ENCODE data around the gene ENKD1. TPM values are rescaled to one million over a fixed set of nuclear protein-coding genes. Genes with fewer than 3 reads are reported as not detected.
A peak's percentile ranks its signal among the peaks of the same experiment; 100 is the strongest.
"Not testable (repeated sequence)": the region's sequence is repeated elsewhere in the genome, so short reads cannot be mapped to it uniquely, and the experiment has no call there.

Gene ENKD1
- total and polyA plus RNA-seq, 2 donors (not counting 1 experiment from before 2014, with no cell fraction given), result 13.3 to 14.3 TPM

DNA sequence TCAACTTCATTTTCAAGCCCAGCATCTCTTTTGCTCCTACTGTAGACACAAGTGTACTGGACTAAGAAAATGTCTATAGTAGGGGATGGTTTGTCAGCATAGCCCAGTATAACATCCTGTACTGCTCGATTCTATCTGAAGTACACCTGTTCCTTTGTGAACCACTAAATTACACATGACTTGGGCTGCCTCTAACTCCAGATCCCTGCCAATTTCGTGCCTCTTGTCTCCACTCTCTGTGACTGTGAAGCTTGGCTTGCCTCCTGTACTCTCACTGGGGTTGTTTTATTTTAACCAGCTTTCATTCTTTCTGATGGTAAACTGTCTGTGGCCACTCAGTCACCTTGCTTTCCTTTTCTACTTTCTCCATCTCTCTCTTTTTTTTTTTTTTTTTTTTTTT lies 28.1 kb upstream of the ENKD1 start:
- H3K27me3 ChIP-seq (replicated peaks in 1 of 4; ENCODE audit: control extremely low read depth in 1 of 4, control insufficient read depth in 3 of 4, insufficient read depth in 4 of 4, low read length in 3 of 4), result no peaks in the 10 kb centered on the region
- 100% methylated on average over 1 of the region's 2 CpGs for WGBS (ENCODE audit: insufficient coverage)
- no peaks in the 10 kb centered on the region for H3K27me3 Mint-ChIP-seq
- H3K4me3 ChIP-seq (ENCODE audit: control extremely low read depth in 1 of 5, extremely low read depth in 1 of 5, insufficient read depth in 1 of 5, low read depth in 2 of 5, low read length in 4 of 5), result no peak overlapping the region
- H3K9ac ChIP-seq (ENCODE audit: low read length), result no peak overlapping the region
- ATAC-seq (ENCODE audit: low read depth) (no peak), DNase-seq (no peak)
- H2AFZ ChIP-seq (ENCODE audit: insufficient read depth, low read depth, low read length, poor library complexity, severe bottlenecking), result no peak overlapping the region
- H3K79me2 ChIP-seq (ENCODE audit: control insufficient read depth, insufficient read depth, low read length), result peaks cover 40% of the 10 kb centered on the region
- TF ChIP-seq EZH2 (IDR thresholded peaks at IDR 0.05; ENCODE audit: borderline replicate concordance, insufficient read depth, low read depth, low read length, poor library complexity, severe bottlenecking), result no peak
- TF ChIP-seq, protein P1, sequence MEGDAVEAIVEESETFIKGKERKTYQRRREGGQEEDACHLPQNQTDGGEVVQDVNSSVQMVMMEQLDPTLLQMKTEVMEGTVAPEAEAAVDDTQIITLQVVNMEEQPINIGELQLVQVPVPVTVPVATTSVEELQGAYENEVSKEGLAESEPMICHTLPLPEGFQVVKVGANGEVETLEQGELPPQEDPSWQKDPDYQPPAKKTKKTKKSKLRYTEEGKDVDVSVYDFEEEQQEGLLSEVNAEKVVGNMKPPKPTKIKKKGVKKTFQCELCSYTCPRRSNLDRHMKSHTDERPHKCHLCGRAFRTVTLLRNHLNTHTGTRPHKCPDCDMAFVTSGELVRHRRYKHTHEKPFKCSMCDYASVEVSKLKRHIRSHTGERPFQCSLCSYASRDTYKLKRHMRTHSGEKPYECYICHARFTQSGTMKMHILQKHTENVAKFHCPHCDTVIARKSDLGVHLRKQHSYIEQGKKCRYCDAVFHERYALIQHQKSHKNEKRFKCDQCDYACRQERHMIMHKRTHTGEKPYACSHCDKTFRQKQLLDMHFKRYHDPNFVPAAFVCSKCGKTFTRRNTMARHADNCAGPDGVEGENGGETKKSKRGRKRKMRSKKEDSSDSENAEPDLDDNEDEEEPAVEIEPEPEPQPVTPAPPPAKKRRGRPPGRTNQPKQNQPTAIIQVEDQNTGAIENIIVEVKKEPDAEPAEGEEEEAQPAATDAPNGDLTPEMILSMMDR (IDR thresholded peaks at IDR 0.05), result no peak
- POLR2A ChIA-PET, result no interaction called here
- H3K4me1 ChIP-seq (ENCODE audit: control insufficient read depth in 2 of 2, insufficient read depth in 2 of 2, low read length in 2 of 2), result peaks cover 6 to 8% of the 10 kb centered on the region in 2 donors
- CTCF ChIA-PET, result no interaction called here
- H3K4me2 ChIP-seq (replicated peaks; ENCODE audit: low read depth, low read length, poor library complexity, severe bottlenecking), result no peak overlapping the region
- H3K9me3 Mint-ChIP-seq (ENCODE audit: insufficient read depth), result no peaks in the 10 kb centered on the region
- no peak overlapping the region for H3K4me3 Mint-ChIP-seq
- H3K36me3 ChIP-seq (replicated peaks in 1 of 2; ENCODE audit: control extremely low read depth in 1 of 2, control insufficient read depth in 1 of 2, extremely low read depth in 1 of 2, insufficient read depth in 2 of 2, low read length in 1 of 2), result peaks cover 0 to 7% of the 10 kb centered on the region in 2 experiments
- H3K4me1 Mint-ChIP-seq, result peaks cover 17% of the 10 kb centered on the region
- H3K9me3 ChIP-seq (ENCODE audit: control extremely low read depth in 1 of 3, control insufficient read depth in 2 of 3, insufficient read depth in 1 of 3, low read length in 2 of 3), result peaks cover 0 to 8% (median 0%) of the 10 kb centered on the region in 3 donors
- intact Hi-C loops (cut with micrococcal nuclease), result no loop called here
- no peak overlapping the region for H3K27ac ChIP-seq (ENCODE audit: low read length in 2 of 2)
- peak overlapping the region; percentile 43 for H3K27ac Mint-ChIP-seq
- H4K20me1 ChIP-seq (ENCODE audit: control insufficient read depth, insufficient read depth, low read length, poor library complexity, severe bottlenecking), result no peaks in the 10 kb centered on the region

DNA sequence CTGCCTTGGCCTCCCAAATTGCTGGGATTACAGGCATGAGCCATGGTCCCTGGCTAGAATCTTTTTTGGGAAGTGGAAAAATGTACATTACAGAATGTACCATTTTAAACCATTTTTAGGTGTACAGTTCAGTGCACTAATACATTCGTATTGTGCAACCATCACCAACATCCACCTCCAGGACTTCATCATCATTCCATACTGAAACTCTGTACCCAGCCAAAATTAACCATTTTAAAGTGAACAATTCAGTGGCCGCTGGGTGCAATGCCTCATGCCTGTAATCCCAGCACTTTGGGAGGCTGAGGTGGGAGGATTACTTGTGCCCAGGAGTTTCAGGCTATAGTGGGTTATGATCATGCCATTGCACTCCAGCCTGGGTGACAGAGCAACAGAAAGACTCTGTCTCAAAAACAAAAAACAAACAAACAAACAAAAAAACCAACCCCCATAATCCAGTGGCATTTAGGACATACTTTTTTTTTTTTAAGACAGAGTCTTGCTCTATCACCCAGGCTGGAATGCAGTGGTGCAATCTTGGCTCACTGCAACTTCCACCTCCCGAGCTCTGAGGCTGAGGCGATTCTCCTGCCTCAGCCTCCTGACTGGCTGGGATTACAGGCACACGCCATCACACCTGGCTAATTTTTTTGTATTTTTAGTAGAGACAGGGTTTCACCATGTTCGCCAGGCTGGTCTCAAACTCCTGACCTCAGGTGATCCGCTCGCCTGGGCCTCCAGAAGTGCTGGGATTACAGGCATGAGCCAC lies 27.2 kb upstream of the ENKD1 start:
- H3K27me3 Mint-ChIP-seq; intact Hi-C loops (cut with micrococcal nuclease); DNase-seq; H3K4me1 ChIP-seq (ENCODE audit: control insufficient read depth in 2 of 2, insufficient read depth in 2 of 2, low read length in 2 of 2); H3K9me3 Mint-ChIP-seq (ENCODE audit: insufficient read depth); H3K4me2 ChIP-seq (replicated peaks; ENCODE audit: low read depth, low read length, poor library complexity, severe bottlenecking); H3K27ac ChIP-seq (ENCODE audit: low read length in 2 of 2); H2AFZ ChIP-seq (ENCODE audit: insufficient read depth, low read depth, low read length, poor library complexity, severe bottlenecking); H3K9ac ChIP-seq (ENCODE audit: low read length); H3K27me3 ChIP-seq (replicated peaks in 1 of 4; ENCODE audit: control extremely low read depth in 1 of 4, control insufficient read depth in 3 of 4, insufficient read depth in 4 of 4, low read length in 3 of 4); H3K4me3 ChIP-seq (ENCODE audit: control extremely low read depth in 1 of 5, extremely low read depth in 1 of 5, insufficient read depth in 1 of 5, low read depth in 2 of 5, low read length in 4 of 5); H3K9me3 ChIP-seq (ENCODE audit: control extremely low read depth in 1 of 3, control insufficient read depth in 2 of 3, insufficient read depth in 1 of 3, low read length in 2 of 3); H4K20me1 ChIP-seq (ENCODE audit: control insufficient read depth, insufficient read depth, low read length, poor library complexity, severe bottlenecking); H3K36me3 ChIP-seq (replicated peaks in 1 of 2; ENCODE audit: control extremely low read depth in 1 of 2, control insufficient read depth in 1 of 2, extremely low read depth in 1 of 2, insufficient read depth in 2 of 2, low read length in 1 of 2); H3K4me3 Mint-ChIP-seq; ATAC-seq (ENCODE audit: low read depth): not testable (repeated sequence)
- H3K27ac Mint-ChIP-seq, result peak overlapping the region; percentile 32
- ChIA-PET CTCF (interaction anchor here (0.6 to 1.3 kb wide), 3 partner anchors 21 to 48 kb away, joined by 3 read pairs; partner anchors contain the start of gene CARMIL2), POLR2A (interaction anchor here (0.7 to 1.2 kb wide), 2 partner anchors 28 to 30 kb away, joined by 3 read pairs; no protein-coding TSS in a partner anchor)
- peaks cover 32% of the 10 kb centered on the region for H3K79me2 ChIP-seq (ENCODE audit: control insufficient read depth, insufficient read depth, low read length)
- H3K4me1 Mint-ChIP-seq, result peaks cover 17% of the 10 kb centered on the region
- 98% methylated on average over 6 of the region's 8 CpGs for WGBS (ENCODE audit: insufficient coverage)

Data from B cell (primary cell).